RWPE1 (cell line): ENCODE results near the gene CCDC24.

Source experiments
- CTCF ChIA-PET: fragments of 350-600 bp; sonication (Branson Sonifier 250); formaldehyde crosslinking; extraction: SDS; loops from one replicate; lab custom pipeline; 2021; lab: Yijun Ruan, JAX
- POLR2A ChIA-PET: fragments of 400-600 bp; formaldehyde crosslinking; extraction: SDS; loops from one replicate; lab custom pipeline; 2020; ENCODE audit warnings: antibody characterized with exemption; ENCODE audit not compliant: low non-redundant PET; lab: Yijun Ruan, JAX
- DNase-seq: peaks from one replicate; pipeline ENCODE4 v3.0.0; 2012; ENCODE audit warnings: low spot score
- H3K27ac ChIP-seq: fragments of 450-650 bp; 2 replicates; pipeline ENCODE4 v1.5.1; 2017
- CTCF ChIP-seq: fragments of 450-650 bp; conservative IDR thresholded peaks from 2 replicates; pipeline ENCODE4 v1.5.1; 2017; ENCODE audit warnings: low read depth, mild to moderate bottlenecking

CCDC24 gene

GRCh38 chr1:43962324-43962723 is 29.1 kb upstream of the CCDC24 start:
- CTCF ChIA-PET = no interaction called here
- POLR2A ChIA-PET = no interaction called here
- DNase-seq = no peak

GRCh38 chr1:43963006-43963405 is 28.4 kb upstream of the CCDC24 start:
- POLR2A ChIA-PET = no interaction called here
- DNase-seq = no peak
- peak overlapping the region; percentile 4; the same call in 1 of the 2 replicates for H3K27ac ChIP-seq
- CTCF ChIA-PET = no interaction called here
- no peak for TF ChIP-seq CTCF

More at GRCh38 chr1:43962324-43962723, 29.1 kb upstream of the CCDC24 start:
- TF ChIP-seq CTCF = no peak
- H3K27ac ChIP-seq = no peak overlapping the region

GRCh38 chr1:43963890-43964289 is 27.5 kb upstream of the CCDC24 start:
- TF ChIP-seq CTCF = no peak
- H3K27ac ChIP-seq = peak overlapping the region; percentile 4; the same call in 1 of the 2 replicates
- ChIA-PET POLR2A (no interaction called here), CTCF (interaction anchor here (0.8 to 1.0 kb wide), 2 partner anchors 17 to 73 kb away, joined by 3 to 4 read pairs; partner anchors contain the start of gene IPO13)
- no peak for DNase-seq

GRCh38 chr1:43965316-43965715 is 26.1 kb upstream of the CCDC24 start:
- CTCF ChIA-PET = no interaction called here
- TF ChIP-seq CTCF = no peak
- H3K27ac ChIP-seq = no peak overlapping the region
- POLR2A ChIA-PET = no interaction called here
- no peak for DNase-seq

GRCh38 chr1:43968348-43968948 is 23.0 kb upstream of the CCDC24 start:
- TF ChIP-seq CTCF = no peak
- ChIA-PET CTCF (interaction anchor here (0.6 kb wide), 1 partner anchor 1235 kb away, joined by 3 read pairs; no protein-coding TSS in a partner anchor), POLR2A (interaction anchor here (0.8 kb wide), 1 partner anchor 32 kb away, joined by 10 read pairs; no protein-coding TSS in a partner anchor)
- H3K27ac ChIP-seq = no peak overlapping the region
- no peak for DNase-seq

GRCh38 chr1:43969416-43969745 is 22.0 kb upstream of the CCDC24 start:
- CTCF ChIA-PET = no interaction called here
- no peak for TF ChIP-seq CTCF
- peak overlapping the region; percentile 54; the same call in 1 of the 2 replicates for H3K27ac ChIP-seq
- POLR2A ChIA-PET = no interaction called here
- DNase-seq = no peak
